OCI-LY7 (cell line): ENCODE measurements around the gene EDEM1.

Experiments
- EZH2phosphoT487 ChIP-seq: fragments of 200-600 bp; sonication (generic); IDR thresholded peaks from 2 replicates; pipeline ENCODE4 v1.6.1; 2018; ENCODE audit warnings: low read depth, borderline replicate concordance, mild to moderate bottlenecking, mixed run types, antibody characterized with exemption, low read length, moderate library complexity, mixed read lengths
- TF ChIP-seq, protein P1 (sequence below): fragments of 200-600 bp; sonication (generic); conservative IDR thresholded peaks from 2 replicates; pipeline ENCODE4 v1.5.1; 2014; ENCODE audit warnings: mild to moderate bottlenecking, antibody characterized with exemption, low read length, moderate library complexity, mixed read lengths

DNA sequence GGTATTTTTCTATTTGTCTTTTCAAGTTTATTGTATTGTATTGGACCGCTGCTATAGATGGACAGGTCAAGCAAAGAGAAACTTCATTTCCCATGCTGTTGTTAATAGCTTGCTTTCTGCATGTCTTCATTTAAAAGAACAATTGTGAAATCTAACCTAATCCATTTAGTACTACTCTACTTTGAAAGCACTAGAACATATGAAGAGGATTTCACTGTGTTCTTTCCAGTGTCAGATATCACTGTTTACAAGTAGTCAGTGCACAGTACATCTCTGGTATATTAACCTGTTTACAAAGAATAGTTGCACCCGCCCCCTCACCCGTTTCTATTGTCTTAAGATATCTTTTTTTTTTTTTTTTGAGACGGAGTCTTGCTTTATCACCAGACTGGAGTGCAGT lies 21.8 kb upstream of the EDEM1 start:
- TF ChIP-seq, protein P1, sequence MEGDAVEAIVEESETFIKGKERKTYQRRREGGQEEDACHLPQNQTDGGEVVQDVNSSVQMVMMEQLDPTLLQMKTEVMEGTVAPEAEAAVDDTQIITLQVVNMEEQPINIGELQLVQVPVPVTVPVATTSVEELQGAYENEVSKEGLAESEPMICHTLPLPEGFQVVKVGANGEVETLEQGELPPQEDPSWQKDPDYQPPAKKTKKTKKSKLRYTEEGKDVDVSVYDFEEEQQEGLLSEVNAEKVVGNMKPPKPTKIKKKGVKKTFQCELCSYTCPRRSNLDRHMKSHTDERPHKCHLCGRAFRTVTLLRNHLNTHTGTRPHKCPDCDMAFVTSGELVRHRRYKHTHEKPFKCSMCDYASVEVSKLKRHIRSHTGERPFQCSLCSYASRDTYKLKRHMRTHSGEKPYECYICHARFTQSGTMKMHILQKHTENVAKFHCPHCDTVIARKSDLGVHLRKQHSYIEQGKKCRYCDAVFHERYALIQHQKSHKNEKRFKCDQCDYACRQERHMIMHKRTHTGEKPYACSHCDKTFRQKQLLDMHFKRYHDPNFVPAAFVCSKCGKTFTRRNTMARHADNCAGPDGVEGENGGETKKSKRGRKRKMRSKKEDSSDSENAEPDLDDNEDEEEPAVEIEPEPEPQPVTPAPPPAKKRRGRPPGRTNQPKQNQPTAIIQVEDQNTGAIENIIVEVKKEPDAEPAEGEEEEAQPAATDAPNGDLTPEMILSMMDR: no peak
- TF ChIP-seq EZH2phosphoT487: no peak
